Astrocyte of the spinal cord (primary cell): ENCODE data around the gene THEMIS2.
"Not testable (repeated sequence)": the region's sequence is repeated elsewhere in the genome, so short reads cannot be mapped to it uniquely, and the experiment has no call there.

Experiments
- DNase-seq: peaks from one replicate; pipeline ENCODE4 v3.0.0; 2011; ENCODE audit warnings: low read depth, low spot score
- H3K4me3 ChIP-seq: 2 replicates; pipeline ENCODE4 v1.5.1; 2011; ENCODE audit warnings: low read depth, mild to moderate bottlenecking, low read length, moderate library complexity
- CTCF ChIP-seq: IDR thresholded peaks from 2 replicates; pipeline ENCODE4 v1.5.1; 2012; ENCODE audit warnings: low read depth, mild to moderate bottlenecking, low read length, inconsistent platforms
- in situ Hi-C: cut with HindIII; loops from 2 replicates; pipeline ENCODE4 v1.10.0; 2017; ENCODE audit warnings: low sequenced_read_pairs

The THEMIS2 gene

GRCh38 chr1:27872059-27872801 lies at the start of gene THEMIS2:
TSS of gene THEMIS2 (plus strand) at chr1:27872544. CDS start at chr1:27872572, 28 bp downstream.
- in situ Hi-C loops = no loop called here
- no peak for TF ChIP-seq CTCF
- DNase-seq = peak; percentile 28
- peak within 1 kb of the TSS; percentile 65 for H3K4me3 ChIP-seq

GRCh38 chr1:27823784-27824183 lies 48.6 kb upstream of the THEMIS2 start:
- DNase-seq = no peak
- H3K4me3 ChIP-seq = no peak overlapping the region
- no peak for TF ChIP-seq CTCF
- in situ Hi-C loops = no loop called here

- no peak overlapping the region for H3K4me3 ChIP-seq
- no peak for DNase-seq
- no peak for TF ChIP-seq CTCF
- in situ Hi-C loops = no loop called here
Measured at GRCh38 chr1:27824411-27824810, 47.9 kb upstream of the THEMIS2 start.

GRCh38 chr1:27829339-27829960 lies 42.9 kb upstream of the THEMIS2 start:
- in situ Hi-C loops, DNase-seq, H3K4me3 ChIP-seq: not testable (repeated sequence)

DNA sequence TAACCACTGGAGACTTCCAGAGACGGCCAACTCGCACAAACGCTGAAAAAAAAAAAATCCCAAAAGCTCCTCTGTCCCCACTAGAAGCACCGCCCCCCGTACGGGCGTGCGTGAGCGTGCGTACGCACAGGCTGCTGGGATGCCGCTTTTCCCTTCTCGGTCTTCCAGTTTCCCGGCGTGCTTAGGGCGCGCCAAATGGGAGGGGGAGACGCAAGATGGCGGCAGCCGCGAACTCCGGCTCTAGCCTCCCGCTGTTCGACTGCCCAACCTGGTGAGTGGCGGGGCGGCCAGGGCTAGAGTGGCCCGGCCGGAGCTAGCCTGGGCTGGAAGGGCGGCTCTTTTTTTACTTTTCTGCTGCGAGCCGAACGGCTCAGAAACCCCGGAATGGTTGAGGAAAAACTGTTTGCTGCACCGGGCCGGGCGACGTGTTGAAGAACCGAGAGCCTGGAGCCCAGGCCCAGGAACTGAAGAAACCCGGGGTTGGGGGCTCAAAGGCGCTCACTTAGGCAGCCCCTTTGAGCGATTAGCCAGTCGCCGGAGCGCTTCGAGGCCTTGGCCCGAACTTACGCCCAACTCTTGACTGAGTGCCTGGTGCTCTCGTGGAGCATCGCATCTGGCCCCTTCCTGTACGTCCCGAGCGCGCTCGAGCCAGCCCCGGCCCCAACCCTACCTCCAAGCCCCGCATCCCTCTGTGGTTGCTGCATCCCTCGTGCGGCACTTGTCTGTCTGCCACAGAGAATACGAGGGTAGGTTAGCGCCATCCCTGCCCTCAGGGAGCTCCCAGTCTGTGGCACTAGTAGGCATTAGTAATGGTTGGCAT lies 41.5 kb upstream of the THEMIS2 start, which contains the start of gene PPP1R8:
Gene PPP1R8 (plus strand): TSS at position 162 of the 820 bp plus-strand sequence. CDS start 54 bp downstream, at position 216.
- in situ Hi-C loops = no loop called here
- peak; percentile 97 for DNase-seq
- TF ChIP-seq CTCF = no peak
- peak within 1 kb of the TSS; percentile 88 for H3K4me3 ChIP-seq

DNA sequence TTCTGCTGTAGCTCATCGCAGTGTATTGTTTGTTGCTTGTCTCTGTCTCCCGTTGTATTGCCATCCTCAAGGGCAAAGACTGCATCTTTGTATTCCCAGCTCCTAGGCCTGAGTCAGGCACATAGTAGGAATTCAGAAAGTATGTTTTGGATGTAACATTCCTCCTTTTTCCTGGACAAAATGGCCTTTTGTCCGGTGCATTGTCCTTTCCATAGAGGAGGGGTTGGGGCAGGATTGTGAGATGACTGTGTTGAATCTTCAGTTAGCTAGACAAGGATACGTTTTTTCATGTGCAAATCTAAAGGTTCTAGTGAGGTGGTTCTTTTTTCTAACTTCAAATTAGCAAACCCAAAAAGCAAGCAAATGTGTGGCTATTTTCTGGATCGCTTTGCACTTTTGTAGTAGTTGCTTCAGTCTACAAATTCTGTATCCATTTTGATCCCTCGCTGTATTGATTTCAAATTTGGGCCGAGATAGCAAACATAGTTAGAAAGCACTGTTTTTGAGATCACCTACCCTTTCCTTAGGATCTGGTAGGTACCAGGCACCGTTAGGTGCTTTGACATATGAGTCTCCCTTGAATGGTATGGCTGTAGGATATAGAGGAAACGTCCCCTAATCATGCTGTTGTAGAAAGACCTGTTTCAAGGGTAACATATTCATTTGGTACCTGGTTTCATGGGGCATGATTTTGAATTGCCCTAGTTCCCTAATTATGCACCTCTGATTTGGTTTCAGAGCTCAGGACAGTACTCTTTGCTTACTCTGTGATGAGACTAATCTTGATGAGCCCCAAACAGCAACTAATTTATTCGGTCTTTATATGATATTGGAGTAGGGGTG lies 40.6 kb upstream of the THEMIS2 start:
- H3K4me3 ChIP-seq = peak overlapping the region; percentile 88
- TF ChIP-seq CTCF = no peak
- in situ Hi-C loops = no loop called here
- peak; percentile 8 for DNase-seq
